Measurements from ENCODE around the gene LRTM2.

LRTM2 gene

GRCh38 chr12:1848146-1848545 lies 27.8 kb downstream of the LRTM2 start:
- no peak for FAIRE-seq
- TF ChIP-seq TAF1 (IDR thresholded peaks at IDR 0.05; ENCODE audit: borderline replicate concordance, low read depth, low read length): no peak
- TF ChIP-seq POLR2A (IDR thresholded peaks at IDR 0.05; ENCODE audit: low read depth, low read length): no peak
- TF ChIP-seq POLR2AphosphoS5 (IDR thresholded peaks at IDR 0.05; ENCODE audit: low read depth, low read length): no peak

GRCh38 chr12:1848745-1849144 lies 28.4 kb downstream of the LRTM2 start:
- no peak for TF ChIP-seq POLR2AphosphoS5 (IDR thresholded peaks at IDR 0.05; ENCODE audit: low read depth, low read length)
- TF ChIP-seq POLR2A (IDR thresholded peaks at IDR 0.05; ENCODE audit: low read depth, low read length): no peak
- TF ChIP-seq TAF1 (IDR thresholded peaks at IDR 0.05; ENCODE audit: borderline replicate concordance, low read depth, low read length): no peak
- DNase-seq (ENCODE audit: insufficient read length) (no peak), FAIRE-seq (no peak)

More at GRCh38 chr12:1848146-1848545, 27.8 kb downstream of the LRTM2 start:
- DNase-seq (ENCODE audit: insufficient read length): no peak

GRCh38 chr12:1851151-1851701 lies 30.9 kb downstream of the LRTM2 start:
- DNase-seq (ENCODE audit: insufficient read length): no peak

GRCh38 chr12:1852076-1852475 lies 31.7 kb downstream of the LRTM2 start:
- FAIRE-seq (no peak), DNase-seq (ENCODE audit: insufficient read length) (no peak)
- TF ChIP-seq POLR2AphosphoS5 (IDR thresholded peaks at IDR 0.05; ENCODE audit: low read depth, low read length): no peak
- no peak for TF ChIP-seq TAF1 (IDR thresholded peaks at IDR 0.05; ENCODE audit: borderline replicate concordance, low read depth, low read length)
- TF ChIP-seq POLR2A (IDR thresholded peaks at IDR 0.05; ENCODE audit: low read depth, low read length): no peak

More at GRCh38 chr12:1851151-1851701, 30.9 kb downstream of the LRTM2 start:
- no peak for FAIRE-seq
- TF ChIP-seq POLR2AphosphoS5 (IDR thresholded peaks at IDR 0.05; ENCODE audit: low read depth, low read length): no peak
- no peak for TF ChIP-seq TAF1 (IDR thresholded peaks at IDR 0.05; ENCODE audit: borderline replicate concordance, low read depth, low read length)
- TF ChIP-seq POLR2A (IDR thresholded peaks at IDR 0.05; ENCODE audit: low read depth, low read length): no peak

GRCh38 chr12:1853716-1854115 lies 33.4 kb downstream of the LRTM2 start:
- no peak for TF ChIP-seq POLR2AphosphoS5 (IDR thresholded peaks at IDR 0.05; ENCODE audit: low read depth, low read length)
- TF ChIP-seq TAF1 (IDR thresholded peaks at IDR 0.05; ENCODE audit: borderline replicate concordance, low read depth, low read length): no peak
- no peak for TF ChIP-seq POLR2A (IDR thresholded peaks at IDR 0.05; ENCODE audit: low read depth, low read length)
- no peak for FAIRE-seq
- DNase-seq (ENCODE audit: insufficient read length): no peak

- TF ChIP-seq TAF1 (IDR thresholded peaks at IDR 0.05; ENCODE audit: borderline replicate concordance, low read depth, low read length) (no peak), POLR2A (IDR thresholded peaks at IDR 0.05; ENCODE audit: low read depth, low read length) (no peak), POLR2AphosphoS5 (IDR thresholded peaks at IDR 0.05; ENCODE audit: low read depth, low read length) (no peak)
- DNase-seq (ENCODE audit: insufficient read length): no peak
- FAIRE-seq: no peak
Measured at GRCh38 chr12:1855241-1855640, 34.9 kb downstream of the LRTM2 start.

- TF ChIP-seq POLR2AphosphoS5 (IDR thresholded peaks at IDR 0.05; ENCODE audit: low read depth, low read length) (no peak), POLR2A (IDR thresholded peaks at IDR 0.05; ENCODE audit: low read depth, low read length) (no peak), TAF1 (IDR thresholded peaks at IDR 0.05; ENCODE audit: borderline replicate concordance, low read depth, low read length) (no peak)
- DNase-seq (ENCODE audit: insufficient read length) (no peak), FAIRE-seq (no peak)
Measured at GRCh38 chr12:1857086-1857485, 36.7 kb downstream of the LRTM2 start.

GRCh38 chr12:1857821-1858220 lies 37.5 kb downstream of the LRTM2 start:
- FAIRE-seq: no peak
- DNase-seq (ENCODE audit: insufficient read length): no peak
- TF ChIP-seq POLR2AphosphoS5 (IDR thresholded peaks at IDR 0.05; ENCODE audit: low read depth, low read length) (no peak), POLR2A (IDR thresholded peaks at IDR 0.05; ENCODE audit: low read depth, low read length) (no peak), TAF1 (IDR thresholded peaks at IDR 0.05; ENCODE audit: borderline replicate concordance, low read depth, low read length) (no peak)

- DNase-seq (ENCODE audit: insufficient read length): no peak
- TF ChIP-seq POLR2A (IDR thresholded peaks at IDR 0.05; ENCODE audit: low read depth, low read length): no peak
- no peak for TF ChIP-seq TAF1 (IDR thresholded peaks at IDR 0.05; ENCODE audit: borderline replicate concordance, low read depth, low read length)
- FAIRE-seq: no peak
Measured at GRCh38 chr12:1858456-1858855, 38.1 kb downstream of the LRTM2 start.

- TF ChIP-seq POLR2A (IDR thresholded peaks at IDR 0.05; ENCODE audit: low read depth, low read length) (no peak), POLR2AphosphoS5 (IDR thresholded peaks at IDR 0.05; ENCODE audit: low read depth, low read length) (no peak), TAF1 (IDR thresholded peaks at IDR 0.05; ENCODE audit: borderline replicate concordance, low read depth, low read length) (no peak)
- FAIRE-seq (no peak), DNase-seq (ENCODE audit: insufficient read length) (no peak)
Measured at GRCh38 chr12:1859643-1860042, 39.3 kb downstream of the LRTM2 start.

DNA sequence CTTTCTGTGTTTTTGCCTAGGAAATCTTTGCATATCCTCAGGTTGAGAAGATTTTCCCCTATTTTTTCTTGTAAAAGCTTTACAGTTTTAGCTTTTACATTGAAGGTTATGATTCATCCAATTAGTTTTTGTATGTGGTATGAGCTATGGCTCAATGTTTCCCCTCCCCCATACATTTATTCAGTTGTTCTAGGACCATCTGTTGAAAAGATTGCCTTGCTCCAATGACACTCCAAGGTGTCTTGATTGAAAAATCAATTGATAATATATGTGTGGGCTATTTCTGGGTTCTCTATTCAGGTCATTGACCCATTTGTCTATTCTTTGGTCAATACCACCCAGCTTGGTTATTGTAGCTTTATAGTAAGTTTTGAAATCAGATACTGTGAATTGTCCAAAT lies 42.6 kb downstream of the LRTM2 start:
- TF ChIP-seq POLR2AphosphoS5 (IDR thresholded peaks at IDR 0.05; ENCODE audit: low read depth, low read length) (no peak), POLR2A (IDR thresholded peaks at IDR 0.05; ENCODE audit: low read depth, low read length) (no peak), TAF1 (IDR thresholded peaks at IDR 0.05; ENCODE audit: borderline replicate concordance, low read depth, low read length) (no peak)
- FAIRE-seq: no peak
- no peak for DNase-seq (ENCODE audit: insufficient read length)

DNA sequence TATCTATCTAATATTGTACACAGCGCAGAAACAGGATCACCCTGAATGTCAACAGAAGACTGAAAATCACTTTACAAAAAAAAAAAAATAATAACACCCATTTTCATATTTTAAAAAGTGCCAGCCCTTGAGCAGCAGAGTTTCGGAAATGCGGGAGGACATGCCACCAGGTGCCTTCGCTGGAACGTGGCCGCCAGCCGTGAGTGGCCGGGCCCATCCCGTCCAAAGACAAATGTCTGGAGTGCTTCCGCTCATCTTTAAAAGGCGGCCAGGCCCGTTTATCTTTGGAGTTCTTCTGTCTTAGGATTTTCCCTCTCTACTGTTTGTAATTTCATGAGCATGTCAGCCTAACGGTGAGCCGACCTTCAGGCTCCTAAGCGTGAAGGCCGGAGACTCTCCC lies 43.5 kb downstream of the LRTM2 start:
- FAIRE-seq (no peak), DNase-seq (ENCODE audit: insufficient read length) (no peak)
- no peak for TF ChIP-seq TAF1 (IDR thresholded peaks at IDR 0.05; ENCODE audit: borderline replicate concordance, low read depth, low read length)
- no peak for TF ChIP-seq POLR2AphosphoS5 (IDR thresholded peaks at IDR 0.05; ENCODE audit: low read depth, low read length)
- TF ChIP-seq POLR2A (IDR thresholded peaks at IDR 0.05; ENCODE audit: low read depth, low read length): no peak
